Activated T-helper 2 cell treated with anti-CD3 and anti-CD28 coated beads, Interferon-gamma antibody, Interleukin-2, Interleukin-4, amounts not matched to agents 10 μg/mL and 5 μg/mL and 100 μg/mL, durations not matched to agents 14 hours and 24 hours and 36 hours (primary cell): ENCODE measurements around the gene PFN3. TPM values are rescaled to one million over a fixed set of nuclear protein-coding genes. Genes with fewer than 3 reads are reported as not detected.
"Not testable (repeated sequence)": the region's sequence is repeated elsewhere in the genome, so short reads cannot be mapped to it uniquely, and the experiment has no call there.

Source experiments
- DNase-seq: peaks from one replicate; pipeline ENCODE4 v3.0.0; 2021; ENCODE audit warnings: low spot score
- H3K27ac Mint-ChIP-seq: one replicate; pipeline ENCODE4 v1.8.0; 2021; ENCODE audit warnings: mixed read lengths
- H3K27me3 Mint-ChIP-seq: one replicate; pipeline ENCODE4 v1.8.0; 2021; ENCODE audit warnings: low read depth, mixed read lengths
- H3K36me3 Mint-ChIP-seq: one replicate; pipeline ENCODE4 v1.8.0; 2021; ENCODE audit warnings: low read depth, mixed read lengths
- H3K4me1 Mint-ChIP-seq: one replicate; pipeline ENCODE4 v1.8.0; 2021; ENCODE audit warnings: low read depth, mixed read lengths
- H3K4me3 Mint-ChIP-seq: one replicate; pipeline ENCODE4 v1.8.0; 2021; ENCODE audit warnings: low read depth, mild to moderate bottlenecking, moderate library complexity, mixed read lengths
- H3K9me3 Mint-ChIP-seq: one replicate; pipeline ENCODE4 v1.8.0; 2021; ENCODE audit warnings: mixed read lengths
- intact Hi-C: fragments of 100-400 bp; cut with micrococcal nuclease; formaldehyde crosslinking; loops from one replicate; pipeline ENCODE4 v1.15.1; 2023
- total RNA-seq: library from RNA; stranded (reverse); gene quantifications from 2 replicates; pipeline ENCODE4 v1.2.3, GENCODE V29; 2022

PFN3 gene
- total RNA-seq, 1 donor from 2014 or later, result not detected

- H3K27me3 Mint-ChIP-seq, result no peaks in the 10 kb centered on the region
- intact Hi-C loops, result loop anchor here (1.0 to 5.0 kb wide), 7 partner anchors 22 to 889 kb away; partner anchors contain the start of genes PDLIM7 and RNF44
- H3K27ac Mint-ChIP-seq, result peak overlapping the region; percentile 82
- H3K4me1 Mint-ChIP-seq, result peaks cover 46% of the 10 kb centered on the region
- H3K36me3 Mint-ChIP-seq, result peaks cover 36% of the 10 kb centered on the region
- peak; percentile 99 for DNase-seq
- H3K4me3 Mint-ChIP-seq, result peak overlapping the region; percentile 82
- H3K9me3 Mint-ChIP-seq, result no peaks in the 10 kb centered on the region
These were observed 25.5 kb upstream of the PFN3 start for GRCh38 chr5:177425801-177426565.

- peak overlapping the region; percentile 82 for H3K27ac Mint-ChIP-seq
- peaks cover 39% of the 10 kb centered on the region for H3K4me1 Mint-ChIP-seq
- DNase-seq, result no peak
- intact Hi-C loops, result loop anchor here (5.0 kb wide), 1 partner anchor 33 kb away; no protein-coding TSS in a partner anchor
- peak overlapping the region; percentile 82 for H3K4me3 Mint-ChIP-seq
- H3K9me3 Mint-ChIP-seq, result no peaks in the 10 kb centered on the region
- no peaks in the 10 kb centered on the region for H3K27me3 Mint-ChIP-seq
- H3K36me3 Mint-ChIP-seq, result peaks cover 29% of the 10 kb centered on the region
These were observed 24.8 kb upstream of the PFN3 start for GRCh38 chr5:177425196-177425800.

- no peaks in the 10 kb centered on the region for H3K9me3 Mint-ChIP-seq
- H3K36me3 Mint-ChIP-seq, result peaks cover 12% of the 10 kb centered on the region
- H3K4me3 Mint-ChIP-seq, result no peak overlapping the region
- DNase-seq, result no peak
- intact Hi-C loops, result no loop called here
- H3K4me1 Mint-ChIP-seq, result peaks cover 23% of the 10 kb centered on the region
- H3K27me3 Mint-ChIP-seq, result no peaks in the 10 kb centered on the region
- no peak overlapping the region for H3K27ac Mint-ChIP-seq
These were observed 23.2 kb upstream of the PFN3 start for GRCh38 chr5:177423671-177424070.

- H3K36me3 Mint-ChIP-seq, result no peaks in the 10 kb centered on the region
- DNase-seq, result no peak
- no peak overlapping the region for H3K27ac Mint-ChIP-seq
- no peaks in the 10 kb centered on the region for H3K27me3 Mint-ChIP-seq
- no peaks in the 10 kb centered on the region for H3K9me3 Mint-ChIP-seq
- intact Hi-C loops, result no loop called here
- no peak overlapping the region for H3K4me3 Mint-ChIP-seq
- peaks cover 15% of the 10 kb centered on the region for H3K4me1 Mint-ChIP-seq
These were observed 20.8 kb upstream of the PFN3 start for GRCh38 chr5:177421062-177421798.

GRCh38 chr5:177420472-177420871, 20.0 kb upstream of the PFN3 start:
- H3K4me3 Mint-ChIP-seq, DNase-seq, H3K27ac Mint-ChIP-seq, intact Hi-C loops, H3K27me3 Mint-ChIP-seq, H3K36me3 Mint-ChIP-seq, H3K9me3 Mint-ChIP-seq: not testable (repeated sequence)
- peaks cover 13% of the 10 kb centered on the region for H3K4me1 Mint-ChIP-seq

GRCh38 chr5:177419046-177419445, 18.6 kb upstream of the PFN3 start:
- no peak overlapping the region for H3K27ac Mint-ChIP-seq
- H3K4me1 Mint-ChIP-seq, result peaks cover 5% of the 10 kb centered on the region
- no peak overlapping the region for H3K4me3 Mint-ChIP-seq
- H3K36me3 Mint-ChIP-seq, result no peaks in the 10 kb centered on the region
- no peaks in the 10 kb centered on the region for H3K27me3 Mint-ChIP-seq
- no peaks in the 10 kb centered on the region for H3K9me3 Mint-ChIP-seq
- DNase-seq, result no peak
- intact Hi-C loops, result no loop called here

- H3K9me3 Mint-ChIP-seq, H3K27me3 Mint-ChIP-seq, H3K27ac Mint-ChIP-seq, intact Hi-C loops, H3K4me3 Mint-ChIP-seq, H3K36me3 Mint-ChIP-seq, DNase-seq: not testable (repeated sequence)
- H3K4me1 Mint-ChIP-seq, result peaks cover 13% of the 10 kb centered on the region
These were observed 16.6 kb upstream of the PFN3 start for GRCh38 chr5:177417081-177417480.

GRCh38 chr5:177414481-177414880, 14.0 kb upstream of the PFN3 start:
- Mint-ChIP-seq H3K9me3 (no peaks in the 10 kb centered on the region), H3K4me3 (no peak overlapping the region), H3K4me1 (peaks cover 21% of the 10 kb centered on the region), H3K27me3 (no peaks in the 10 kb centered on the region), H3K27ac (no peak overlapping the region), H3K36me3 (no peaks in the 10 kb centered on the region)
- DNase-seq, result no peak
- intact Hi-C loops, result no loop called here

- H3K27ac Mint-ChIP-seq, result no peak overlapping the region
- peaks cover 21% of the 10 kb centered on the region for H3K4me1 Mint-ChIP-seq
- H3K9me3 Mint-ChIP-seq, result no peaks in the 10 kb centered on the region
- no peak overlapping the region for H3K4me3 Mint-ChIP-seq
- intact Hi-C loops, result no loop called here
- no peak for DNase-seq
- no peaks in the 10 kb centered on the region for H3K36me3 Mint-ChIP-seq
- no peaks in the 10 kb centered on the region for H3K27me3 Mint-ChIP-seq
These were observed 12.3 kb upstream of the PFN3 start for GRCh38 chr5:177412603-177413233.

- no peak overlapping the region for H3K4me3 Mint-ChIP-seq
- no peaks in the 10 kb centered on the region for H3K9me3 Mint-ChIP-seq
- H3K27ac Mint-ChIP-seq, result no peak overlapping the region
- intact Hi-C loops, result no loop called here
- H3K36me3 Mint-ChIP-seq, result no peaks in the 10 kb centered on the region
- no peaks in the 10 kb centered on the region for H3K27me3 Mint-ChIP-seq
- DNase-seq, result no peak
- peaks cover 21% of the 10 kb centered on the region for H3K4me1 Mint-ChIP-seq
These were observed 10.1 kb upstream of the PFN3 start for GRCh38 chr5:177410575-177410974.

GRCh38 chr5:177409043-177409801, 8.8 kb upstream of the PFN3 start, which contains the start of gene F12:
Gene F12, minus strand, starts transcription at chr5:177409564. Its CDS starts 37 bp downstream, at chr5:177409527.
- no peak for DNase-seq
- peaks cover 20% of the 10 kb centered on the region for H3K4me1 Mint-ChIP-seq
- no peak within 1 kb of the TSS for H3K27ac Mint-ChIP-seq
- H3K9me3 Mint-ChIP-seq, result no peaks in the 10 kb centered on the region
- H3K36me3 Mint-ChIP-seq, result no peaks in the 10 kb centered on the region
- intact Hi-C loops, result no loop called here
- H3K4me3 Mint-ChIP-seq, result no peak within 1 kb of the TSS
- no peaks in the 10 kb centered on the region for H3K27me3 Mint-ChIP-seq

- intact Hi-C loops, result no loop called here
- no peak overlapping the region for H3K27ac Mint-ChIP-seq
- peaks cover 24% of the 10 kb centered on the region for H3K4me1 Mint-ChIP-seq
- no peak overlapping the region for H3K4me3 Mint-ChIP-seq
- no peak for DNase-seq
- peaks cover 23% of the 10 kb centered on the region for H3K27me3 Mint-ChIP-seq
- H3K36me3 Mint-ChIP-seq, result no peaks in the 10 kb centered on the region
- H3K9me3 Mint-ChIP-seq, result no peaks in the 10 kb centered on the region
These were observed 5.3 kb upstream of the PFN3 start for GRCh38 chr5:177405805-177406204.
